K562 (cell line): ENCODE results near the gene SLC25A21. TPM values are rescaled to one million over a fixed set of nuclear protein-coding genes. Genes with fewer than 3 reads are reported as not detected.

Experiments used
- ATAC-seq: fragments of 200-7000 bp; cut with Tn5 transposase; 3 replicates; pipeline ENCODE4 v1.9.1; 2020; ENCODE audit warnings: moderate library complexity
- BruUV-seq: library from RNA; stranded (reverse); fragments of 400-500 nt; replicated peaks from 2 replicates; lab custom pipeline; 2021; lab: Mats Ljungman, UMichigan
- CTCF ChIA-PET: fragments of 300-600 bp; formaldehyde crosslinking; extraction: SDS; loops from one replicate; lab custom pipeline; 2021; ENCODE audit warnings: low intra/inter-chr PET ratio; lab: Yijun Ruan, JAX
- POLR2A ChIA-PET: fragments of 300-600, 350-650 bp; sonication (Branson Sonifier 250); formaldehyde crosslinking; extraction: SDS; loops from one replicate; lab custom pipeline; 2021; ENCODE audit warnings: antibody characterized with exemption, inconsistent platforms; lab: Yijun Ruan, JAX
- DNase-seq, 4 experiments: peaks; one replicate each; pipeline versions ENCODE4 v3.0.0 to v3.0.0-alpha.2; 2011 to 2018; ENCODE audit warnings: low spot score in 3 of 4, mixed read lengths in 3 of 4; ENCODE audit errors: extremely low read depth in 1 of 4
- FAIRE-seq: peaks from 2 replicates; lab custom pipeline; 2011; peaks lifted over from hg19 to GRCh38; lab: Jason Lieb, UNC
- H2AFZ ChIP-seq: 2 replicates; pipeline ENCODE4 v1.6.0; 2011; ENCODE audit warnings: low read depth, low read length, control low read depth, inconsistent platforms
- H3K27ac ChIP-seq: fragments of 200-600 bp; 3 replicates; pipeline ENCODE4 v1.8.0; 2011; ENCODE audit warnings: low read depth, mild to moderate bottlenecking, control low read depth, inconsistent platforms, low read length, moderate library complexity, mixed read lengths; ENCODE audit errors: extremely low read depth
- H3K27me3 ChIP-seq, 2 experiments: fragments of 300-600 bp in 1 of 2; 2 replicates in 1 of 2; 3 replicates in 1 of 2; pipeline versions ENCODE4 v1.6.0 to v1.8.0; 2011; ENCODE audit warnings: inconsistent platforms in 2 of 2, low read length in 2 of 2, mild to moderate bottlenecking in 1 of 2, mixed read lengths in 1 of 2, moderate library complexity in 1 of 2; ENCODE audit not compliant: control insufficient read depth in 2 of 2, insufficient read depth in 2 of 2
- H3K36me3 ChIP-seq: fragments of 300-600 bp; 3 replicates; pipeline ENCODE4 v1.8.0; 2011; ENCODE audit warnings: mild to moderate bottlenecking, low read length, inconsistent platforms; ENCODE audit not compliant: control insufficient read depth, insufficient read depth
- H3K4me1 ChIP-seq, 2 experiments: fragments of 200-600 bp in 1 of 2; replicated peaks in 1 of 2; 2 replicates in 1 of 2; 3 replicates in 1 of 2; pipeline versions ENCODE4 v1.5.1 to v1.8.0; 2011; ENCODE audit warnings: inconsistent platforms in 2 of 2, low read length in 2 of 2, mild to moderate bottlenecking in 1 of 2, mixed read lengths in 1 of 2, moderate library complexity in 1 of 2; ENCODE audit not compliant: control insufficient read depth in 2 of 2, insufficient read depth in 2 of 2
- H3K4me2 ChIP-seq: 2 replicates; pipeline ENCODE4 v1.6.1; 2011; ENCODE audit warnings: low read length, control low read depth, inconsistent platforms, mixed read lengths; ENCODE audit not compliant: insufficient read depth
- H3K4me3 ChIP-seq: fragments of 200-600 bp; sonication (generic), shearing (Covaris generic); 2 replicates; pipeline ENCODE4 v1.5.1; 2016; ENCODE audit warnings: control low read depth, inconsistent platforms
- H3K79me2 ChIP-seq: fragments of 200-600 bp; 3 replicates; pipeline ENCODE4 v1.8.0; 2011; ENCODE audit warnings: low read length, inconsistent platforms; ENCODE audit not compliant: control insufficient read depth, insufficient read depth
- H3K9ac ChIP-seq, 2 experiments: 2 replicates each; pipeline versions ENCODE4 v1.6.0 to v1.6.1; 2011; ENCODE audit warnings: low read depth in 2 of 2, low read length in 2 of 2, control low read depth in 1 of 2, inconsistent platforms in 1 of 2, mild to moderate bottlenecking in 1 of 2, mixed read lengths in 1 of 2; ENCODE audit not compliant: insufficient read depth in 1 of 2
- H3K9me1 ChIP-seq: one replicate; pipeline ENCODE4 v1.6.0; 2011; ENCODE audit warnings: inconsistent platforms, mild to moderate bottlenecking, low read length, moderate library complexity; ENCODE audit not compliant: control insufficient read depth, insufficient read depth
- H3K9me3 ChIP-seq: replicated peaks from 2 replicates; pipeline ENCODE4 v1.5.1; 2011; ENCODE audit warnings: low read depth, low read length, inconsistent platforms; ENCODE audit not compliant: control insufficient read depth, insufficient read depth
- H4K20me1 ChIP-seq: replicated peaks from 2 replicates; pipeline ENCODE4 v1.6.1; 2011; ENCODE audit warnings: low read length, inconsistent platforms, mixed read lengths; ENCODE audit not compliant: control insufficient read depth, insufficient read depth
- CGGBP1 ChIP-seq: fragments of 250-450 bp; sonication (Bioruptor Pico); IDR thresholded peaks from 2 replicates; pipeline ENCODE4 v1.9.0; 2021; ENCODE audit warnings: mild to moderate bottlenecking
- CREM ChIP-seq: IDR thresholded peaks from 2 replicates; pipeline ENCODE4 v1.6.1; 2014; ENCODE audit warnings: antibody characterized with exemption, low read depth
- GTF2F1 ChIP-seq: IDR thresholded peaks from 2 replicates; pipeline ENCODE4 v1.6.1; 2011; ENCODE audit warnings: low read depth, low read length, improper control_type of control experiment
- MAFF ChIP-seq: IDR thresholded peaks from 2 replicates; pipeline ENCODE4 v1.6.1; 2012; ENCODE audit warnings: low read length, improper control_type of control experiment
- PTRF ChIP-seq: fragments of 450-650 bp; IDR thresholded peaks from 2 replicates; pipeline ENCODE4 v1.6.1; 2016; ENCODE audit warnings: mild to moderate bottlenecking, missing genetic modification characterization, missing compliant biosample characterization
- RBM14 ChIP-seq: fragments of 200-400 bp; formaldehyde crosslinking; IDR thresholded peaks from 2 replicates; pipeline ENCODE4 v1.6.1; 2018; ENCODE audit warnings: low read depth, mild to moderate bottlenecking, low read length, moderate library complexity, borderline replicate concordance; ENCODE audit not compliant: insufficient read depth
- SAP30 ChIP-seq: fragments of 200-600 bp; sonication (generic); IDR thresholded peaks from 2 replicates; pipeline ENCODE4 v1.6.1; 2012; ENCODE audit warnings: borderline replicate concordance, low read depth, mild to moderate bottlenecking, moderate library complexity, low read length, control low read depth, inconsistent platforms; ENCODE audit not compliant: insufficient read depth, poor library complexity, severe bottlenecking
- SFPQ ChIP-seq: fragments of 200-400 bp; formaldehyde crosslinking; IDR thresholded peaks from 2 replicates; pipeline ENCODE4 v1.6.1; 2017; ENCODE audit warnings: mild to moderate bottlenecking, low read depth, low read length, moderate library complexity
- TEAD1 ChIP-seq, 2 experiments: fragments of 450-650 bp in 1 of 2; sonication (generic) in 1 of 2; formaldehyde crosslinking; IDR thresholded peaks; 2 replicates each; pipeline versions ENCODE4 v1.4.0 to v1.8.0; 2020 to 2022; ENCODE audit warnings: mild to moderate bottlenecking in 2 of 2, missing genetic modification reagents in 1 of 2
- TOE1 ChIP-seq, 2 experiments: fragments of 450-650 bp in 1 of 2; sonication (generic) in 1 of 2; formaldehyde crosslinking in 1 of 2; IDR thresholded peaks; 2 replicates each; pipeline versions ENCODE4 v1.7.1 to v1.8.0; 2016 to 2022; ENCODE audit warnings: borderline replicate concordance in 2 of 2, mild to moderate bottlenecking in 2 of 2, antibody characterized with exemption in 1 of 2, inconsistent platforms in 1 of 2, low read depth in 1 of 2, missing genetic modification reagents in 1 of 2, moderate library complexity in 1 of 2
- ZFP91 ChIP-seq: sonication (generic); formaldehyde crosslinking; IDR thresholded peaks from 2 replicates; pipeline ENCODE4 v1.8.0; 2022; ENCODE audit warnings: mild to moderate bottlenecking, missing genetic modification reagents
- WGBS: fragments of 100-300 bp; shearing (Covaris generic); methylation state at CpG from one replicate; pipeline ENCODE4 v1.1.6; 2016; ENCODE audit warnings: low coverage, mixed read lengths; ENCODE audit not compliant: insufficient coverage; ENCODE audit errors: missing lambda C conversion rate; 5-methylcytosine and 5-hydroxymethylcytosine counted together
- in situ Hi-C: fragments of 300-500 bp; cut with MboI; formaldehyde crosslinking; loops from 4 replicates; pipeline ENCODE4 v1.15.0; 2018; ENCODE audit warnings: inconsistent platforms, mixed read lengths
- intact Hi-C: fragments of 100-400 bp; cut with micrococcal nuclease; formaldehyde crosslinking; loops from 2 replicates; pipeline ENCODE4 v1.14.2; 2022
- polyA plus RNA-seq, 8 experiments: library from polyadenylated mRNA; depleted of rRNA in 4 of 8; stranded (reverse) in 5 of 8; unstranded in 3 of 8; fragments of >200 nt; fragmentation: Nextera tagmentation in 2 of 8; fragmentation: Illumina TruSeq in 1 of 8; extraction: Ambion mirVana in 2 of 8; extraction: Trizol in 1 of 8; gene quantifications; 2 replicates each; pipeline versions ENCODE4 v1.2.1 to v1.2.3, GENCODE V29; 2011 to 2014; ENCODE audit warnings: inconsistent platforms in 1 of 8, missing spikeins in 1 of 8
- total RNA-seq, 7 experiments: library from RNA; depleted of rRNA in 6 of 7; stranded (reverse); fragments of >200 nt in 6 of 7; fragmentation: Illumina TruSeq in 2 of 7; extraction: Trizol in 2 of 7; gene quantifications; 2 replicates each; pipeline versions ENCODE4 v1.2.1 to v1.2.3, GENCODE V29; 2011 to 2021; ENCODE audit warnings: low replicate concordance in 1 of 7

Gene SLC25A21
- total and polyA plus RNA-seq, 9 of the 15 experiments (the other 6 are each of a cell fraction or from before 2014, with no cell fraction given) = 15.2 to 46.7 (median 28.7) TPM

- no peak overlapping the region for H3K27ac ChIP-seq
- intact Hi-C loops = no loop called here
- no peaks in the 10 kb centered on the region for H3K36me3 ChIP-seq
- no peak overlapping the region for H3K4me2 ChIP-seq
- no peaks in the 10 kb centered on the region for H3K9me1 ChIP-seq
- in situ Hi-C loops = loop anchor here (25.0 kb wide), 1 partner anchor 504 kb away; no protein-coding TSS in a partner anchor
- 3% methylated on average over 3 of the region's 3 CpGs for WGBS
- FAIRE-seq = no peak
- H2AFZ ChIP-seq = no peak overlapping the region
- no peaks in the 10 kb centered on the region for H3K4me1 ChIP-seq
- no peak for DNase-seq
- TF ChIP-seq CREM (no peak), GTF2F1 (no peak), SAP30 (no peak), TEAD1 (CRISPR knock-in tag; IDR thresholded peaks at IDR 0.05) (no peak), CGGBP1 (CRISPR knock-in tag) (no peak), MAFF (no peak), SFPQ (no peak), ZFP91 (CRISPR knock-in tag) (no peak), PTRF (tag) (no peak), RBM14 (no peak), TOE1 (IDR thresholded peaks at IDR 0.05; ENCODE audit: borderline replicate concordance) (no peak), TOE1 (CRISPR knock-in tag; IDR thresholded peaks at IDR 0.05; ENCODE audit: borderline replicate concordance, low read depth) (no peak)
- H4K20me1 ChIP-seq = no peaks in the 10 kb centered on the region
- ATAC-seq = no peak
- no peaks in the 10 kb centered on the region for H3K27me3 ChIP-seq
- ChIA-PET POLR2A (interaction anchor here (0.6 kb wide), 1 partner anchor 10 kb away, joined by 3 read pairs; no protein-coding TSS in a partner anchor), CTCF (no interaction called here)
- no peak overlapping the region for H3K9ac ChIP-seq
- H3K79me2 ChIP-seq = no peaks in the 10 kb centered on the region
- no peak overlapping the region for H3K4me3 ChIP-seq
- no peaks in the 10 kb centered on the region for H3K9me3 ChIP-seq
- BruUV-seq = no TSS peak
These were observed 538.8 kb downstream of the SLC25A21 start for GRCh38 chr14:36633580-36633979.
